Common myeloid progenitor, CD34-positive (primary cell): ENCODE data around the gene VSTM4.

Experiments
- CTCF ChIA-PET: fragments of 350-600 bp; sonication (Branson Sonifier 250); formaldehyde crosslinking; loops from one replicate; lab custom pipeline; 2021; ENCODE audit warnings: antibody characterized with exemption; lab: Charles Lee
- POLR2A ChIA-PET: fragments of 350-600 bp; sonication (Branson Sonifier 250); formaldehyde crosslinking; loops from one replicate; lab custom pipeline; 2021; ENCODE audit warnings: antibody characterized with exemption; lab: Charles Lee
- DNase-seq, 3 donors: peaks; one replicate each; pipeline versions ENCODE4 v3.0.0 to v3.0.0-alpha.2; 2013
- H3K27ac ChIP-seq, 2 experiments: 1 replicate in 1 of 2; 2 replicates in 1 of 2; pipeline ENCODE4 v1.7.0; 2013; ENCODE audit warnings: inconsistent platforms in 2 of 2, low read length in 2 of 2, mild to moderate bottlenecking in 2 of 2, low read depth in 1 of 2, moderate library complexity in 1 of 2; ENCODE audit not compliant: severe bottlenecking in 2 of 2, insufficient read depth in 1 of 2, poor library complexity in 1 of 2
- H3K27me3 ChIP-seq, 5 experiments: replicated peaks in 2 of 5; 1 replicate in 3 of 5; 2 replicates in 2 of 5; pipeline versions ENCODE4 v1.6.1 to v1.7.0; 2013; ENCODE audit warnings: low read length in 4 of 5, mild to moderate bottlenecking in 2 of 5, moderate library complexity in 2 of 5, inconsistent platforms in 1 of 5; ENCODE audit not compliant: insufficient read depth in 5 of 5, control insufficient read depth in 4 of 5
- H3K36me3 ChIP-seq, 4 experiments: 1 replicate in 2 of 4; 2 replicates in 2 of 4; pipeline versions ENCODE4 v1.6.1 to v1.7.0; 2013; ENCODE audit warnings: low read length in 3 of 4, control low read depth in 1 of 4, mild to moderate bottlenecking in 1 of 4; ENCODE audit not compliant: control insufficient read depth in 4 of 4, insufficient read depth in 4 of 4
- H3K4me1 ChIP-seq, 4 experiments: 1 replicate in 3 of 4; 2 replicates in 1 of 4; pipeline versions ENCODE4 v1.6.1 to v1.7.1; 2013; ENCODE audit warnings: low read length in 3 of 4, mild to moderate bottlenecking in 3 of 4, control low read depth in 1 of 4, inconsistent platforms in 1 of 4, moderate library complexity in 1 of 4; ENCODE audit not compliant: control insufficient read depth in 4 of 4, insufficient read depth in 4 of 4; ENCODE audit errors: control extremely low read depth in 1 of 4
- H3K4me3 ChIP-seq, 7 experiments: 1 replicate in 4 of 7; 2 replicates in 3 of 7; pipeline versions ENCODE4 v1.5.1 to v1.7.0; 2013; ENCODE audit warnings: mild to moderate bottlenecking in 7 of 7, low read length in 6 of 7, moderate library complexity in 6 of 7, inconsistent platforms in 2 of 7, low read depth in 2 of 7, control low read depth in 1 of 7; ENCODE audit not compliant: insufficient read depth in 4 of 7, control insufficient read depth in 1 of 7; ENCODE audit errors: extremely low read depth in 1 of 7
- H3K9me3 ChIP-seq, 5 experiments: 1 replicate in 4 of 5; 2 replicates in 1 of 5; pipeline versions ENCODE4 v1.6.1 to v1.7.1; 2013; ENCODE audit warnings: low read length in 4 of 5, mild to moderate bottlenecking in 2 of 5, inconsistent platforms in 1 of 5, low read depth in 1 of 5, moderate library complexity in 1 of 5; ENCODE audit not compliant: control insufficient read depth in 4 of 5, insufficient read depth in 2 of 5; ENCODE audit errors: control extremely low read depth in 1 of 5
- WGBS: methylation state at CpG from one replicate; pipeline ENCODE4 v1.1.5; 2013; ENCODE audit not compliant: insufficient coverage; 5-methylcytosine and 5-hydroxymethylcytosine counted together

The VSTM4 gene

DNA sequence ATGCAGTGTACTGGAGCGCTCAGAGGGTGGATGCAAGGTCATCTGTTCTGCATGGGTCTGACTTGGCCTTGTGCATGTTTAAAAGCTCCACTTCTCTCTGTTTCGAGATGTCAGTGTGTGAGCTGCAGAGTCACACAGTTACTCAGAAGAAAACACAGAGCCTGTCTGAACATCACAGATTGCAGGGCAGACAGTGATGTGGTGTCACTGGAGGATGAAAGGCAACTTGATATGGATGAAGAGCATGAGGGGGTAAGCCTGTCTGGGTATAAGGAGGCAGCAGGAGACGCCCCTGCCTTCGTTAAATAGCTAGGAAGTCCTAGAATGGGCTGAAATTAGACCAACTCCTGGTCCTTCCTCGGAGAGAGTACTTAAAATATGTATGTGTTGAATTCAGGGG is 108.2 kb downstream of the VSTM4 start:
- CTCF ChIA-PET: interaction anchor here (0.8 kb wide), 1 partner anchor 157 kb away, joined by 3 read pairs; no protein-coding TSS in a partner anchor
- Histone ChIP-seq H3K36me3 (no peaks in the 10 kb centered on the region), H3K27ac (no peak overlapping the region), H3K9me3 (no peaks in the 10 kb centered on the region), H3K27me3 (no peaks in the 10 kb centered on the region), H3K4me1 (no peaks in the 10 kb centered on the region), H3K4me3 (no peak overlapping the region)
- 94% methylated on average over 1 of the region's 5 CpGs for WGBS
- no peak for DNase-seq
- POLR2A ChIA-PET: no interaction called here

DNA sequence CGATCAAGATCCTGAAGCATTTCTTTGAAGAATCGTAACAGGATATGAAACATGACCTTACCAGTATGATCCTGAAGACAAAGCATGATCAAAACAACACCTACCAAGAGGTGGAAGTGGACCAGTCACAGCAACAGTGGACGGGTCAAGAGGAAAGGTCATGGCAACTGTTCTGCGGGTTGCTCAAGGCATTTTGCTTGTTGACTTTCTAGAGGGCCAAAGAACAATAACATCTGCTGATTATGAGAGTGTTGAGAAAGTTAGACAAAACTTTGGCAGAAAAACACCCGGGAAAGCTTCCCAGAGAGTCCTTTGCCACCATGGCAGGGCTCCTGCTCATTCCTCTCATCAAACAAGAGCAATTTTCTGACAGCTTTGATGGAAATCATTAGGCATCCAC is 110.1 kb downstream of the VSTM4 start:
- ChIA-PET CTCF (interaction anchor here (0.6 to 0.7 kb wide), 2 partner anchors 10 to 356 kb away, joined by 3 read pairs; no protein-coding TSS in a partner anchor), POLR2A (no interaction called here)
- Histone ChIP-seq H3K9me3 (no peaks in the 10 kb centered on the region), H3K27ac (no peak overlapping the region), H3K4me3 (no peak overlapping the region), H3K27me3 (no peaks in the 10 kb centered on the region), H3K4me1 (no peaks in the 10 kb centered on the region), H3K36me3 (no peaks in the 10 kb centered on the region)
- no peak for DNase-seq
- WGBS: 98% methylated on average over 5 of the region's 5 CpGs

DNA sequence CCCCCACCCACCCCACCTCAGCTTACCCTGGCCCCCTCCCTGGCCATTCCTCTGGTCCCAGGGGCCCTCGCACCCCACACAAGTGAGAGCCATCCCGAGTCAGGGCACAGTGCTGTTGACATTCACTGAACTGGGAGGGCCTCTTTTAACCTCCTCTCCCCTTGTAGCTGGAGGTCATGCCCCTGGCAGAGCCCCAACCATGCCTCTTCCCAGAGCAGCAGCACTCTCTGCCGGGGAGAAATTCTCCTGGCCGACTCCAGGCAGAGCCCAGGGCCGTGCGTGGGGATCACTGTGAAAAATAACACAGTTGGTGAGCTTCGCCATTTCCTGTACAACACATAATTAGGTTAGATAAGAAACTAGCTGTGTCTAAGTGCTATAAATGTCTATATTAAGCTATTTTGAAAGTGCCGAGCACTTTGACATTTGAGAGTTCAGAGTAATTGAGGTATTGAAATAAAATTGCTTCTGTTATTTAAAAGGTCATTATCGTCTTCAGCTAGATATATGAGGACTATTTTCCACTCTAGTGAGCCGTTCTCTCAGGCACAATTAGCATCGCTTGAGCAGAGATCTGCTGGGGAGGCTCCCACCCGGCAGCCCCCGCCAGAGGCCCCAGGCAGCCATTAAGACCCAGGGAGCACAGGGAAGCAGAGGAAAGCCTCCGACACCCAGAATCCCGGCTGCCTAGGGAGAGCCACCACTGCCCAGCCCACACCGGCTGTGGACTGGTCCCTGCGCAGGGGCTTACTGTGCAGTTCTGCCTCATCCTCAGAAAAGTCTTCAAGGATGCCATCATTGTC is 113.3 kb downstream of the VSTM4 start:
- no peaks in the 10 kb centered on the region for H3K4me1 ChIP-seq
- H3K9me3 ChIP-seq: no peaks in the 10 kb centered on the region
- peak in 1 of 3 donors; percentile 5 for DNase-seq
- H3K4me3 ChIP-seq: no peak overlapping the region
- CTCF ChIA-PET: interaction anchor here (1.1 kb wide), 1 partner anchor 26 kb away, joined by 3 read pairs; no protein-coding TSS in a partner anchor
- no peak overlapping the region for H3K27ac ChIP-seq
- H3K36me3 ChIP-seq: no peaks in the 10 kb centered on the region
- H3K27me3 ChIP-seq: no peaks in the 10 kb centered on the region
- POLR2A ChIA-PET: no interaction called here
- 79% methylated on average over 10 of the region's 17 CpGs for WGBS

DNA sequence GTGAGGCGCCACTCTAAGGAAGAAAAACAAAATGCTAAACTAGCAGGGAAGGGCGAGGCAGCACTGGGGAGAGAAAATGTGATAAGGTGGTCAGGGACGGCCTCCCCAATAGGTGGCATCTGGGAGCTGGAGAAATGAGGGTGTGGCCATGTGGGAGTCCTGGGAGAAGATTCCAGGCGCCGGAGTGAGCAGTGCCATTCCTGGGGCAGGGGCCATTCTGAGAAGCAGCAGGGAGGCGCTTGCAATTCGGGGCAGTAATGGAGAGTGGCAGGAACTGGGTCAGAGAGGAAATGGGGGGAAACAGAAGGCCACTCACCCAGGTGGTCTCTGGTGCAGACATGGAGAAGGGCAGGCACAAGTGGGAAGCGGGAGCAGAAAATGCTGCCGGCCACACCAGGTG is 113.9 kb downstream of the VSTM4 start:
- no peaks in the 10 kb centered on the region for H3K36me3 ChIP-seq
- ChIA-PET POLR2A (no interaction called here), CTCF (interaction anchor here (1.1 kb wide), 1 partner anchor 27 kb away, joined by 3 read pairs; no protein-coding TSS in a partner anchor)
- H3K9me3 ChIP-seq: no peaks in the 10 kb centered on the region
- no peaks in the 10 kb centered on the region for H3K4me1 ChIP-seq
- 91% methylated on average over 7 of the region's 9 CpGs for WGBS
- no peak overlapping the region for H3K4me3 ChIP-seq
- H3K27me3 ChIP-seq: no peaks in the 10 kb centered on the region
- no peak overlapping the region for H3K27ac ChIP-seq
- no peak for DNase-seq

DNA sequence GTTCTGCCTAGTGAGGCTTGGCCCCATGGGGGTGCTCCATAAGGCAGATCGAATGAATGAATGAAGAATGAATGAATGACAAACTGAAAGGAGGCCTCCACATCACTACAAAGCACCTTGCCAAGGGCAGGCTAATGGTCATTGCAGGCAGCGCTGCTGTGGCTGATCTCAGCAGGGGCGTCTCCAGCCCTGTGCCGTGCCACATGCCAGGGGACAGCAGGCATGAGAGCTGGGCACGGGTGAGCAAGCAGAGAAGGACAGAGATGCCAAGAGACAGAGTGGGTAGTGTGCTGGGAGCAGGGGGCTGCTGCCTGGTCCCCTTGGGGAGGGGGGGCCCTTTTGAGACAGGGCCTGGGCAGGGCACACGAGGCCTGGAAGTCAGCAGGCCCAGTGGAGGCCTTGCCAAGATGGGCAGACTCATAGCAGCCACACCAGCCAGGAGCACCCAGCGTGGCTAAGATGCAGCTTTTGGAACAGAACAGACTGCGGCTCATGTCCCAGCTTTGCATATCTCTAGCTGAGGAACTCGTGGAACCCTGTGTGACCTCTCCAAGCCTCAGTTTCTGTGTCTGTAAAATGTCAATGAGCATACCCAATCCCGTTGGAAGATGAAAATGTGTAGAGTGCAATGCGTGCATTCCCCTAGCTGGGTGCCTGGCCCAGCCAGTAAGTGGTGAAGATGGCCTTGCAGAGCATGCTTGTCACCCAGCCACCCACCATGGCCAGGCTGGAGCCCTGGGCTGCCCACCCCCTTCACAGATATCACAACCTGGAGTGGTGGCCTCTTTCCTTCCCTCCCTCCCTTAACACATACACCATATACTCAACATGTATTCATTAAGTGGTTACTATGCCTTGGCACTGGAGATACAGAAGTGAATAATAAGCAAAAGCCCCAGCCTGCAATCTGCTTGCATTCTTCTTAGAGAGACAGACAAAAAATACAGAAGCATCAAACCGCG is 114.6 kb downstream of the VSTM4 start:
- ChIA-PET POLR2A (no interaction called here), CTCF (interaction anchor here (1.1 kb wide), 1 partner anchor 28 kb away, joined by 3 read pairs; no protein-coding TSS in a partner anchor)
- H3K4me3 ChIP-seq: no peak overlapping the region
- 96% methylated on average over 12 of the region's 13 CpGs for WGBS
- H3K4me1 ChIP-seq: no peaks in the 10 kb centered on the region
- no peaks in the 10 kb centered on the region for H3K27me3 ChIP-seq
- peak in 2 of 3 donors; percentile 13 to 25 for DNase-seq
- no peak overlapping the region for H3K27ac ChIP-seq
- H3K9me3 ChIP-seq: no peaks in the 10 kb centered on the region
- no peaks in the 10 kb centered on the region for H3K36me3 ChIP-seq

DNA sequence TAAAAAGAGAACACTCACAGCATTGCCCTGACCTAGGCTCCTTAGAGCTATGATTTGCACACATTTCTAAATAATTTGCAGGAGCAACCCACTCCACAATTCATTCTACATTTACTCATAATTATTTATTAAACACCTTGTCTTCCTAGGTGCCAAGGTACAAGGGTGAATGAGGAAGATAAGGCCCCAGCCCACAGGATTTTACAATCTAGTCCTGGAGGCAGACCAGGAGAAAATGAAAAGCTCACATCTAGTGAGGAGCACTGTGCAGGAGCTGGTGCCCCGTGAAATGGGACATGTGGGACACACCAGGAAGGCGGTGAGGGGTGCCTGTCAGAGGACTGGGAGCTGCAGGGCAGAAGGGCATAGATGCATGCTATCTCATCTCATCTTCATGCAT is 116.0 kb downstream of the VSTM4 start:
- Histone ChIP-seq H3K27ac (no peak overlapping the region), H3K36me3 (no peaks in the 10 kb centered on the region), H3K4me1 (no peaks in the 10 kb centered on the region), H3K27me3 (no peaks in the 10 kb centered on the region), H3K9me3 (no peaks in the 10 kb centered on the region), H3K4me3 (no peak overlapping the region)
- WGBS: 100% methylated on average over 2 of the region's 2 CpGs
- no peak for DNase-seq
- ChIA-PET CTCF (interaction anchor here (0.9 kb wide), 1 partner anchor 42 kb away, joined by 3 read pairs; no protein-coding TSS in a partner anchor), POLR2A (no interaction called here)
